ENCODE data around the gene MAML1.

GRCh38 chr5:179794575-179794974 is 62.0 kb downstream of the MAML1 start:
- TF ChIP-seq POLR2A (IDR thresholded peaks at IDR 0.05) (no peak), CTCF (IDR thresholded peaks at IDR 0.05) (no peak)

All from gastroesophageal sphincter (tissue), 3 donors.